GM12874 (cell line): ENCODE results near the gene POLG2.
A peak's percentile ranks its signal among the peaks of the same experiment; 100 is the strongest.

Source experiments
- CTCF ChIP-seq: IDR thresholded peaks from 2 replicates; pipeline ENCODE4 v1.5.1; 2011; ENCODE audit warnings: low read depth, mild to moderate bottlenecking, control low read depth, low read length, moderate library complexity; ENCODE audit not compliant: insufficient read depth

Gene POLG2

GRCh38 chr17:64515829-64516228, 19.0 kb upstream of the POLG2 start:
- no peak for TF ChIP-seq CTCF

- no peak for TF ChIP-seq CTCF
These were observed 18.6 kb upstream of the POLG2 start for GRCh38 chr17:64515419-64515818.

- TF ChIP-seq CTCF = no peak
These were observed 12.3 kb upstream of the POLG2 start for GRCh38 chr17:64509179-64509578.

GRCh38 chr17:64508683-64509082, 11.8 kb upstream of the POLG2 start:
- TF ChIP-seq CTCF = no peak

- 0 out of 2 replicates have a peak, but pooled peaks have one; percentile 28 for TF ChIP-seq CTCF
These were observed 10.5 kb upstream of the POLG2 start for GRCh38 chr17:64507413-64507782.

- no peak for TF ChIP-seq CTCF
These were observed 9.9 kb upstream of the POLG2 start, which contains the start of gene CEP95 for GRCh38 chr17:64506576-64507412. Gene CEP95 (plus strand): TSS chr17:64506977. CDS start chr17:64507098, 121 bp downstream.

- no peak for TF ChIP-seq CTCF
These were observed 9.3 kb upstream of the POLG2 start, which contains the start of gene DDX5 for GRCh38 chr17:64506201-64506575. Gene DDX5 (minus strand): TSS chr17:64506289. CDS start chr17:64506119, 170 bp downstream.
